H1 (cell line): ENCODE results near the gene GTPBP6. TPM values are rescaled to one million over a fixed set of nuclear protein-coding genes. Genes with fewer than 3 reads are reported as not detected.
A peak's percentile ranks its signal among the peaks of the same experiment; 100 is the strongest.

Source experiments
- CTCF ChIA-PET: fragments of 300-600 bp; sonication (Branson Sonifier 250); formaldehyde crosslinking; loops from one replicate; lab custom pipeline; 2021; ENCODE audit not compliant: partially characterized antibody; lab: Charles Lee
- POLR2A ChIA-PET: fragments of 300-600 bp; sonication (Branson Sonifier 250); formaldehyde crosslinking; loops from one replicate; lab custom pipeline; 2021; ENCODE audit warnings: inconsistent platforms; ENCODE audit not compliant: partially characterized antibody; lab: Charles Lee
- DNase-seq, 2 experiments: peaks; one replicate each; pipeline versions ENCODE4 v3.0.0 to v3.0.0-alpha.2; 2010 to 2022; ENCODE audit warnings: low spot score in 2 of 2, low read depth in 1 of 2, mixed read lengths in 1 of 2
- FAIRE-seq: peaks from 2 replicates; lab custom pipeline; 2011; peaks lifted over from hg19 to GRCh38; lab: Jason Lieb, UNC
- H2AFZ ChIP-seq: 2 replicates; pipeline ENCODE4 v1.8.1; 2012; ENCODE audit warnings: low read length, inconsistent platforms
- H2AK5ac ChIP-seq: 2 replicates; pipeline ENCODE4 v1.6.1; 2013; ENCODE audit warnings: low read depth, low read length
- H2BK120ac ChIP-seq: replicated peaks from 2 replicates; pipeline ENCODE3; 2013; ENCODE audit warnings: low read depth, low read length, inconsistent platforms
- H2BK12ac ChIP-seq: 2 replicates; pipeline ENCODE4 v1.6.1; 2013; ENCODE audit warnings: low read depth, low read length
- H2BK15ac ChIP-seq: 2 replicates; pipeline ENCODE4 v1.6.1; 2013; ENCODE audit warnings: low read length
- H2BK20ac ChIP-seq: 2 replicates; pipeline ENCODE4 v1.6.1; 2013; ENCODE audit warnings: low read length
- H2BK5ac ChIP-seq: 2 replicates; pipeline ENCODE4 v1.6.1; 2013; ENCODE audit warnings: low read depth, low read length
- H3K14ac ChIP-seq: 2 replicates; pipeline ENCODE4 v1.6.1; 2013; ENCODE audit warnings: inconsistent platforms; ENCODE audit not compliant: insufficient read length
- H3K18ac ChIP-seq: 2 replicates; pipeline ENCODE4 v1.6.1; 2013; ENCODE audit warnings: low read length; ENCODE audit errors: extremely low read depth
- H3K23ac ChIP-seq: 2 replicates; pipeline ENCODE4 v1.6.1; 2013; ENCODE audit warnings: inconsistent platforms; ENCODE audit not compliant: insufficient read length
- H3K23me2 ChIP-seq: 2 replicates; pipeline ENCODE4 v1.6.1; 2013; ENCODE audit warnings: low read depth, low read length
- H3K27ac ChIP-seq: 2 replicates; pipeline ENCODE4 v1.6.1; 2011; ENCODE audit warnings: low read depth, low read length, inconsistent platforms
- H3K27me3 ChIP-seq, 4 experiments: replicated peaks in 1 of 4; 1 replicate in 1 of 4; 2 replicates in 3 of 4; pipeline versions ENCODE4 v1.6.1 to v1.8.1; 2011 to 2013; ENCODE audit warnings: low read length in 3 of 4, mild to moderate bottlenecking in 3 of 4, inconsistent platforms in 2 of 4, mixed read lengths in 2 of 4, moderate library complexity in 1 of 4; ENCODE audit not compliant: control insufficient read depth in 3 of 4, insufficient read depth in 3 of 4; ENCODE audit errors: extremely low read depth in 1 of 4
- H3K36me3 ChIP-seq, 4 experiments: 2 replicates each; pipeline versions ENCODE4 v1.6.1 to v1.8.1; 2011 to 2013; ENCODE audit warnings: mild to moderate bottlenecking in 4 of 4, low read length in 3 of 4, moderate library complexity in 2 of 4, control low read depth in 1 of 4, inconsistent platforms in 1 of 4; ENCODE audit not compliant: insufficient read depth in 4 of 4, control insufficient read depth in 2 of 4
- H3K4ac ChIP-seq: replicated peaks from 2 replicates; pipeline ENCODE3; 2013; ENCODE audit warnings: low read length, low read depth, mixed read lengths, inconsistent platforms; ENCODE audit not compliant: insufficient read length
- H3K4me1 ChIP-seq, 4 experiments: replicated peaks in 1 of 4; 1 replicate in 1 of 4; 2 replicates in 3 of 4; pipeline versions ENCODE4 v1.6.1 to v1.8.1; 2011 to 2013; ENCODE audit warnings: low read length in 3 of 4, inconsistent platforms in 2 of 4, mixed read lengths in 1 of 4; ENCODE audit not compliant: insufficient read depth in 4 of 4, control insufficient read depth in 3 of 4
- H3K4me2 ChIP-seq, 2 experiments: 2 replicates each; pipeline versions ENCODE4 v1.6.1 to v1.8.1; 2011 to 2013; ENCODE audit warnings: low read depth in 2 of 2, low read length in 2 of 2, control low read depth in 1 of 2, inconsistent platforms in 1 of 2, mild to moderate bottlenecking in 1 of 2; ENCODE audit not compliant: insufficient read depth in 1 of 2
- H3K4me3 ChIP-seq, 4 experiments: fragments of 200-600, 300-600 bp in 1 of 4; sonication (generic), shearing (Covaris generic), sonication (Bioruptor Twin) in 1 of 4; 2 replicates each; pipeline versions ENCODE4 v1.5.1 to v1.8.1; 2011 to 2016; ENCODE audit warnings: low read length in 4 of 4, low read depth in 3 of 4, control low read depth in 2 of 4, inconsistent platforms in 2 of 4, mild to moderate bottlenecking in 2 of 4, mixed read lengths in 1 of 4, moderate library complexity in 1 of 4; ENCODE audit not compliant: insufficient read depth in 2 of 4; ENCODE audit errors: extremely low read depth in 1 of 4
- H3K56ac ChIP-seq: replicated peaks from 2 replicates; pipeline ENCODE3; 2013; ENCODE audit warnings: low read depth, mild to moderate bottlenecking, mixed read lengths, low read length, inconsistent platforms; ENCODE audit not compliant: insufficient read length
- H3K79me1 ChIP-seq: 2 replicates; pipeline ENCODE4 v1.6.1; 2013; ENCODE audit warnings: low read depth, low read length, control low read depth
- H3K79me2 ChIP-seq, 2 experiments: 2 replicates each; pipeline versions ENCODE4 v1.6.1 to v1.8.1; 2012 to 2013; ENCODE audit warnings: low read length in 2 of 2, mild to moderate bottlenecking in 2 of 2, inconsistent platforms in 1 of 2; ENCODE audit not compliant: insufficient read depth in 2 of 2, control insufficient read depth in 1 of 2
- H3K9ac ChIP-seq, 4 experiments: replicated peaks in 1 of 4; 1 replicate in 1 of 4; 2 replicates in 3 of 4; pipeline versions ENCODE4 v1.6.1 to v1.8.1; 2011 to 2013; ENCODE audit warnings: low read depth in 3 of 4, low read length in 3 of 4, control low read depth in 2 of 4, mild to moderate bottlenecking in 2 of 4, moderate library complexity in 2 of 4, inconsistent platforms in 1 of 4; ENCODE audit errors: extremely low read depth in 1 of 4
- H3K9me3 ChIP-seq, 2 experiments: 2 replicates each; pipeline versions ENCODE4 v1.6.1 to v1.8.1; 2012 to 2013; ENCODE audit warnings: mild to moderate bottlenecking in 2 of 2, moderate library complexity in 2 of 2, control low read depth in 1 of 2, inconsistent platforms in 1 of 2, low read depth in 1 of 2, low read length in 1 of 2, mixed read lengths in 1 of 2; ENCODE audit not compliant: insufficient read depth in 2 of 2
- H4K20me1 ChIP-seq, 2 experiments: replicated peaks in 1 of 2; 2 replicates each; pipeline versions ENCODE3 to v1.8.1; 2011 to 2013; ENCODE audit warnings: inconsistent platforms in 2 of 2, low read length in 2 of 2, mild to moderate bottlenecking in 1 of 2; ENCODE audit not compliant: insufficient read depth in 2 of 2, control insufficient read depth in 1 of 2
- H4K5ac ChIP-seq: 2 replicates; pipeline ENCODE4 v1.6.1; 2013; ENCODE audit warnings: low read length, low read depth, mixed read lengths, inconsistent platforms; ENCODE audit not compliant: insufficient read length
- H4K8ac ChIP-seq: 2 replicates; pipeline ENCODE4 v1.8.0; 2013; ENCODE audit warnings: mild to moderate bottlenecking, moderate library complexity, low read length, inconsistent platforms; ENCODE audit not compliant: insufficient read depth; ENCODE audit errors: extremely low read depth
- H4K91ac ChIP-seq: replicated peaks from 2 replicates; pipeline ENCODE3; 2013; ENCODE audit warnings: low read length, mixed read lengths, inconsistent platforms; ENCODE audit not compliant: insufficient read length
- BRCA1 ChIP-seq: IDR thresholded peaks from 2 replicates; pipeline ENCODE4 v1.6.1; 2012; ENCODE audit warnings: low read depth, low read length, improper control_type of control experiment
- CHD2 ChIP-seq: IDR thresholded peaks from 2 replicates; pipeline ENCODE4 v1.6.1; 2012; ENCODE audit warnings: low read length, improper control_type of control experiment
- E2F6 ChIP-seq: IDR thresholded peaks from 2 replicates; pipeline ENCODE4 v1.6.1; 2012; ENCODE audit warnings: inconsistent platforms
- EP300 ChIP-seq, 2 experiments: IDR thresholded peaks; 1 replicate in 1 of 2; 2 replicates in 1 of 2; pipeline ENCODE4 v1.6.1; 2011 to 2012; ENCODE audit warnings: low read depth in 2 of 2, low read length in 2 of 2, mild to moderate bottlenecking in 2 of 2, borderline replicate concordance in 1 of 2, inconsistent platforms in 1 of 2, moderate library complexity in 1 of 2
- GTF2F1 ChIP-seq: IDR thresholded peaks from 2 replicates; pipeline ENCODE4 v1.6.1; 2012; ENCODE audit warnings: low read depth, low read length, improper control_type of control experiment, borderline replicate concordance
- JUND ChIP-seq: IDR thresholded peaks from 2 replicates; pipeline ENCODE4 v1.6.1; 2011; ENCODE audit warnings: mild to moderate bottlenecking, improper control_type of control experiment, low read length
- KDM5A ChIP-seq: fragments of 200-600 bp; IDR thresholded peaks from 2 replicates; pipeline ENCODE4 v1.7.1; 2012; ENCODE audit warnings: mild to moderate bottlenecking, low read length, inconsistent platforms, mixed read lengths
- MAFK ChIP-seq: IDR thresholded peaks from 2 replicates; pipeline ENCODE4 v1.6.1; 2012; ENCODE audit warnings: low read depth, mild to moderate bottlenecking, improper control_type of control experiment, low read length
- NANOG ChIP-seq: IDR thresholded peaks from 2 replicates; pipeline ENCODE4 v1.6.1; 2011; ENCODE audit warnings: low read length, low read depth, mild to moderate bottlenecking, inconsistent platforms; ENCODE audit not compliant: insufficient read depth, poor library complexity, severe bottlenecking
- PHF8 ChIP-seq: fragments of 200-600 bp; sonication (generic); conservative IDR thresholded peaks from 2 replicates; pipeline ENCODE4 v1.7.1; 2012; ENCODE audit warnings: low read depth, mild to moderate bottlenecking, inconsistent platforms, low read length, moderate library complexity
- POLR2A ChIP-seq, 2 experiments: IDR thresholded peaks; 1 replicate in 1 of 2; 2 replicates in 1 of 2; pipeline ENCODE4 v1.6.1; 2011; ENCODE audit warnings: low read depth in 2 of 2, low read length in 2 of 2, mild to moderate bottlenecking in 2 of 2; ENCODE audit errors: control extremely low read depth in 1 of 2
- SIRT6 ChIP-seq: IDR thresholded peaks from one replicate; pipeline ENCODE4 v1.7.1; 2012; ENCODE audit warnings: low read length, inconsistent platforms
- TBP ChIP-seq: IDR thresholded peaks from 2 replicates; pipeline ENCODE4 v1.6.1; 2011; ENCODE audit warnings: low read depth, low read length, improper control_type of control experiment
- WGBS, 2 experiments: shearing (Covaris generic) in 1 of 2; methylation state at CpG; one replicate each; pipeline versions ENCODE4 v1.1.6 to v1.1.7; 2013 to 2015; ENCODE audit warnings: low lambda C conversion rate in 2 of 2, mixed read lengths in 2 of 2, inconsistent platforms in 1 of 2, low coverage in 1 of 2, missing lambda C conversion rate in 1 of 2; ENCODE audit not compliant: insufficient replicate concordance in 2 of 2, insufficient coverage in 1 of 2, insufficient read length in 1 of 2; ENCODE audit errors: extremely low coverage in 1 of 2, missing lambda C conversion rate in 1 of 2; 5-methylcytosine and 5-hydroxymethylcytosine counted together
- polyA plus RNA-seq, 7 experiments: library from polyadenylated mRNA; depleted of rRNA in 3 of 7; stranded (reverse) in 5 of 7; unstranded in 2 of 7; fragments of >200 nt in 5 of 7; fragments of 200-250 nt in 2 of 7; gene quantifications; 1 replicate in 5 of 7; 2 replicates in 1 of 7; 4 replicates in 1 of 7; pipeline versions ENCODE4 v1.2.1 to v1.2.3, GENCODE V29; 2011 to 2013; ENCODE audit warnings: missing spikeins in 2 of 7, mixed read lengths in 2 of 7
- total RNA-seq: library from RNA; stranded (reverse); fragmentation: NEBNext Ultra II Directional; extraction: Animal tissue kit (Norgen Biotek cat#: 25700); gene quantifications from 2 replicates; pipeline ENCODE4 v1.2.1, GENCODE V29; 2021

GTPBP6 gene
- total and polyA plus RNA-seq, 2 of the 8 experiments (the other 6 are each of a cell fraction or from before 2014, with no cell fraction given): 33.9 to 57.1 TPM

GRCh38 chrX:276581-277201 is 41.9 kb downstream of the GTPBP6 start:
- H3K4me3 ChIP-seq: peak overlapping the region; percentile 32 to 78 (median 75)
- H4K5ac ChIP-seq: no peak overlapping the region
- H4K8ac ChIP-seq: peak overlapping the region; percentile 71
- peaks cover 6 to 14% of the 10 kb centered on the region in 2 experiments; a peak in 2 of 4 replicates for H3K79me2 ChIP-seq
- 0 out of 2 replicates have a peak overlapping the region, but pooled peaks have one; percentile 61 for H2BK15ac ChIP-seq
- CTCF ChIA-PET: no interaction called here
- peak overlapping the region; percentile 10 for H2BK120ac ChIP-seq
- no peak overlapping the region for H3K27ac ChIP-seq
- no peak overlapping the region for H3K23ac ChIP-seq
- H2AFZ ChIP-seq: no peak overlapping the region
- H3K4ac ChIP-seq: peak overlapping the region; percentile 65
- H3K14ac ChIP-seq: no peak overlapping the region
- H3K4me2 ChIP-seq: peak overlapping the region; percentile 92 to 99
- POLR2A ChIA-PET: no interaction called here
- FAIRE-seq (no peak), DNase-seq (no peak)
- H3K23me2 ChIP-seq: peaks cover 24% of the 10 kb centered on the region
- H2BK12ac ChIP-seq: peak overlapping the region; percentile 18; the same call in 1 of the 2 replicates
- WGBS, 2 experiments: 5% methylated on average over 34 of the region's 49 CpGs; no CpG with 5 or more reads in 1 of the 2 experiments
- H2BK20ac ChIP-seq: no peak overlapping the region
- H3K18ac ChIP-seq: peak overlapping the region; percentile 68
- peaks cover 0 to 6% (median 0%) of the 10 kb centered on the region in 4 experiments; a peak in 2 of 8 replicates for H3K36me3 ChIP-seq
- H2AK5ac ChIP-seq: no peak overlapping the region
- no peaks in the 10 kb centered on the region for H3K9me3 ChIP-seq
- H3K79me1 ChIP-seq: peaks cover 3% of the 10 kb centered on the region
- H3K27me3 ChIP-seq: no peaks in the 10 kb centered on the region
- H4K20me1 ChIP-seq: peaks cover 0 to 2% of the 10 kb centered on the region in 2 experiments
- H3K56ac ChIP-seq: peak overlapping the region; percentile 39
- peak overlapping the region; percentile 80 for H4K91ac ChIP-seq
- H3K4me1 ChIP-seq: peaks cover 0 to 20% (median 8%) of the 10 kb centered on the region in 4 experiments; a peak in 6 of 7 replicates
- H2BK5ac ChIP-seq: peak overlapping the region; percentile 71; the same call in 1 of the 2 replicates
- peak overlapping the region in 3 of 4 experiments; percentile 13 to 28 (median 24); a peak in 2 of 7 replicates for H3K9ac ChIP-seq
- no peak for TF ChIP-seq E2F6
- TF ChIP-seq TBP: no peak
- no peak for TF ChIP-seq JUND
- TF ChIP-seq SIRT6: no peak
- TF ChIP-seq MAFK: no peak
- TF ChIP-seq POLR2A (IDR thresholded peaks at IDR 0.05; ENCODE audit: control extremely low read depth in 1 of 2, low read depth in 2 of 2, low read length in 2 of 2): no peak
- TF ChIP-seq KDM5A: no peak
- no peak for TF ChIP-seq GTF2F1
- no peak for TF ChIP-seq EP300 (IDR thresholded peaks at IDR 0.05; ENCODE audit: borderline replicate concordance in 1 of 2, low read depth in 2 of 2, low read length in 2 of 2)
- TF ChIP-seq PHF8: no peak; the same call in 1 of the 2 replicates
- TF ChIP-seq CHD2: no peak
- TF ChIP-seq NANOG: no peak
- TF ChIP-seq BRCA1: no peak
